Measurements from ENCODE around the gene NAV1. TPM values are rescaled to one million over a fixed set of nuclear protein-coding genes. Genes with fewer than 3 reads are reported as not detected.

The NAV1 gene
- total RNA-seq, 4 donors from 2014 or later = 22.9 to 49.2 (median 34.2) TPM

- Histone ChIP-seq H3K36me3 (peaks cover 0 to 13% (median 0%) of the 10 kb centered on the region in 3 donors), H3K27ac (peak overlapping the region; percentile 88 to 98 (median 92)), H3K4me3 (no peak overlapping the region), H3K9me3 (no peaks in the 10 kb centered on the region), H3K27me3 (no peaks in the 10 kb centered on the region), H3K4me1 (peaks cover 8 to 98% (median 79%) of the 10 kb centered on the region in 4 donors)
- DNase-seq (ENCODE audit: low spot score in 2 of 2) = no peak
- TF ChIP-seq EP300 (IDR thresholded peaks at IDR 0.05) (no peak), CTCF (IDR thresholded peaks at IDR 0.05) (no peak), POLR2A (IDR thresholded peaks at IDR 0.05) (no peak)
- WGBS, 2 donors = 46 to 61% methylated on average over 3 of the region's 3 CpGs
These were observed 39.7 kb upstream of the NAV1 start for GRCh38 chr1:201499191-201499590.

GRCh38 chr1:201499795-201500669 is 38.9 kb upstream of the NAV1 start:
- no peak for DNase-seq (ENCODE audit: low spot score in 2 of 2)
- 28 to 30% methylated on average over 8 of the region's 8 CpGs for WGBS, 2 donors
- Histone ChIP-seq H3K4me3 (peak overlapping the region in 2 of 4 donors; percentile 11 to 14), H3K9me3 (no peaks in the 10 kb centered on the region), H3K27me3 (no peaks in the 10 kb centered on the region), H3K4me1 (peaks cover 5 to 98% (median 74%) of the 10 kb centered on the region in 4 donors), H3K36me3 (peaks cover 0 to 7% (median 0%) of the 10 kb centered on the region in 3 donors), H3K27ac (peak overlapping the region; percentile 88 to 98 (median 92))
- TF ChIP-seq POLR2A (IDR thresholded peaks at IDR 0.05) (no peak), CTCF (IDR thresholded peaks at IDR 0.05) (no peak), EP300 (IDR thresholded peaks at IDR 0.05) (peak; percentile 49 to 82)

GRCh38 chr1:201500670-201501120 is 38.2 kb upstream of the NAV1 start:
- TF ChIP-seq POLR2A (IDR thresholded peaks at IDR 0.05) (no peak), EP300 (IDR thresholded peaks at IDR 0.05) (peak in 1 of 2 donors; percentile 67)
- WGBS, 2 donors = 23 to 24% methylated on average over 4 of the region's 4 CpGs
- peaks cover 0 to under 1% (median 0%) of the 10 kb centered on the region in 3 donors for H3K36me3 ChIP-seq
- peak overlapping the region; percentile 88 to 98 (median 92) for H3K27ac ChIP-seq
- H3K4me1 ChIP-seq = peaks cover 3 to 98% (median 70%) of the 10 kb centered on the region in 4 donors
- no peaks in the 10 kb centered on the region for H3K9me3 ChIP-seq
- no peaks in the 10 kb centered on the region for H3K27me3 ChIP-seq
- H3K4me3 ChIP-seq = peak overlapping the region in 3 of 4 donors; percentile 11 to 14 (median 14)
- DNase-seq (ENCODE audit: low spot score in 2 of 2) = peak; percentile 45 to 56

GRCh38 chr1:201501144-201501543 is 37.8 kb upstream of the NAV1 start:
- no peak for TF ChIP-seq EP300 (IDR thresholded peaks at IDR 0.05)
- TF ChIP-seq CTCF (IDR thresholded peaks at IDR 0.05) = no peak
- TF ChIP-seq POLR2A (IDR thresholded peaks at IDR 0.05) = no peak
- Histone ChIP-seq H3K4me3 (peak overlapping the region in 2 of 4 donors; percentile 14), H3K9me3 (no peaks in the 10 kb centered on the region), H3K27me3 (no peaks in the 10 kb centered on the region), H3K4me1 (peaks cover 3 to 98% (median 69%) of the 10 kb centered on the region in 4 donors), H3K27ac (peak overlapping the region; percentile 88 to 98 (median 92)), H3K36me3 (no peaks in the 10 kb centered on the region)
- 50 to 69% methylated on average over 8 of the region's 8 CpGs for WGBS, 2 donors
- DNase-seq (ENCODE audit: low spot score in 2 of 2) = no peak

- TF ChIP-seq CTCF (IDR thresholded peaks at IDR 0.05) = no peak
- TF ChIP-seq POLR2A (IDR thresholded peaks at IDR 0.05) = no peak
- peaks cover 3 to 92% (median 61%) of the 10 kb centered on the region in 4 donors for H3K4me1 ChIP-seq
- H3K4me3 ChIP-seq = peak overlapping the region in 3 of 4 donors; percentile 2 to 87 (median 13)
- DNase-seq (ENCODE audit: low spot score in 2 of 2) = no peak
- WGBS, 2 donors = 65 to 72% methylated on average over 9 to 10 of the region's 10 CpGs
- no peaks in the 10 kb centered on the region for H3K36me3 ChIP-seq
- H3K9me3 ChIP-seq = no peaks in the 10 kb centered on the region
- peak overlapping the region; percentile 88 to 98 (median 92) for H3K27ac ChIP-seq
- no peaks in the 10 kb centered on the region for H3K27me3 ChIP-seq
These were observed 37.0 kb upstream of the NAV1 start for GRCh38 chr1:201501812-201502510.
